GM12878 (cell line): ENCODE results near the gene RASD1. TPM values are rescaled to one million over a fixed set of nuclear protein-coding genes. Genes with fewer than 3 reads are reported as not detected.

Experiments used
- ATAC-seq: fragments of 200-7000 bp; cut with Tn5 transposase; 3 replicates; pipeline ENCODE4 v1.9.1; 2020; ENCODE audit warnings: mild to moderate bottlenecking, moderate library complexity
- BruUV-seq: library from RNA; stranded (reverse); fragments of 400-500 nt; replicated peaks from 2 replicates; lab custom pipeline; 2021; lab: Mats Ljungman, UMichigan
- CTCF ChIA-PET: fragments of 300-600 bp; sonication (Branson Sonifier 250); formaldehyde crosslinking; extraction: SDS; loops from one replicate; lab custom pipeline; 2021; ENCODE audit warnings: inconsistent platforms; lab: Yijun Ruan, JAX
- POLR2A ChIA-PET: fragments of 350-600 bp; formaldehyde crosslinking; extraction: SDS; loops from one replicate; lab custom pipeline; 2021; ENCODE audit warnings: inconsistent platforms; lab: Charles Lee
- RAD21 ChIA-PET: fragments of 300-600 bp; sonication (Branson Sonifier 250); formaldehyde crosslinking; loops from one replicate; lab custom pipeline; 2023; ENCODE audit warnings: antibody characterized with exemption; ENCODE audit not compliant: unreplicated experiment; lab: Charles Lee
- SMC1A ChIA-PET: fragments of 300-600 bp; sonication (Branson Sonifier 250); formaldehyde crosslinking; loops from one replicate; lab custom pipeline; 2023; ENCODE audit not compliant: unreplicated experiment, uncharacterized antibody; lab: Charles Lee
- DNase-seq: peaks from one replicate; pipeline ENCODE4 v3.0.0-alpha.2; 2011; ENCODE audit warnings: low read depth, low spot score
- FAIRE-seq: peaks from 3 replicates; lab custom pipeline; 2011; peaks lifted over from hg19 to GRCh38; lab: Jason Lieb, UNC
- H2AFZ ChIP-seq: 2 replicates; pipeline ENCODE4 v1.6.0; 2011; ENCODE audit warnings: low read depth, low read length, control low read depth; ENCODE audit not compliant: control insufficient read depth
- H3K27ac ChIP-seq: 2 replicates; pipeline ENCODE4 v1.5.1; 2011; ENCODE audit warnings: control low read depth; ENCODE audit not compliant: control insufficient read depth, insufficient read depth
- H3K27me3 ChIP-seq, 2 experiments: replicated peaks in 1 of 2; 2 replicates each; pipeline versions ENCODE4 v1.6.0 to v1.6.1; 2011; ENCODE audit warnings: low read length in 1 of 2; ENCODE audit not compliant: control insufficient read depth in 2 of 2, insufficient read depth in 2 of 2
- H3K36me3 ChIP-seq, 2 experiments: 2 replicates each; pipeline ENCODE4 v1.5.1; 2011; ENCODE audit warnings: low read length in 1 of 2; ENCODE audit not compliant: control insufficient read depth in 2 of 2, insufficient read depth in 2 of 2
- H3K4me1 ChIP-seq: 2 replicates; pipeline ENCODE4 v1.6.1; 2011; ENCODE audit warnings: mild to moderate bottlenecking, low read length, moderate library complexity, mixed read lengths; ENCODE audit not compliant: control insufficient read depth, insufficient read depth
- H3K4me2 ChIP-seq: 2 replicates; pipeline ENCODE4 v1.6.0; 2011; ENCODE audit warnings: control low read depth; ENCODE audit not compliant: control insufficient read depth, insufficient read depth
- H3K4me3 ChIP-seq: fragments of 200-600 bp; sonication (generic); 2 replicates; pipeline ENCODE4 v1.5.1; 2016
- H3K79me2 ChIP-seq: 2 replicates; pipeline ENCODE4 v1.6.0; 2011; ENCODE audit warnings: low read length; ENCODE audit not compliant: control insufficient read depth, insufficient read depth
- H3K9ac ChIP-seq: 2 replicates; pipeline ENCODE4 v1.8.0; 2011; ENCODE audit warnings: low read length, control low read depth, mixed read lengths; ENCODE audit not compliant: control insufficient read depth, insufficient read depth
- H3K9me3 ChIP-seq: replicated peaks from 3 replicates; pipeline ENCODE4 v1.5.1; 2011; ENCODE audit warnings: mild to moderate bottlenecking, low read length; ENCODE audit not compliant: control insufficient read depth, insufficient read depth
- H4K20me1 ChIP-seq: 2 replicates; pipeline ENCODE4 v1.6.0; 2011; ENCODE audit not compliant: control insufficient read depth, insufficient read depth
- CHD2 ChIP-seq: IDR thresholded peaks from 2 replicates; pipeline ENCODE4 v1.6.1; 2011; ENCODE audit warnings: low read depth, low read length, improper control_type of control experiment, borderline replicate concordance
- HDAC2 ChIP-seq: fragments of 200-600 bp; sonication (generic); IDR thresholded peaks from 2 replicates; pipeline ENCODE4 v1.6.1; 2017
- LARP7 ChIP-seq: fragments of 450-650 bp; IDR thresholded peaks from 2 replicates; pipeline ENCODE4 v1.6.1; 2017; ENCODE audit warnings: mild to moderate bottlenecking
- MYB ChIP-seq: fragments of 150-350 bp; IDR thresholded peaks from 2 replicates; pipeline ENCODE4 v1.6.1; 2014; ENCODE audit warnings: mild to moderate bottlenecking, low read depth, low read length, borderline replicate concordance
- NFYA ChIP-seq: IDR thresholded peaks from 2 replicates; pipeline ENCODE4 v1.6.1; 2011; ENCODE audit warnings: low read depth, mild to moderate bottlenecking, low read length, improper control_type of control experiment, borderline replicate concordance
- PBX3 ChIP-seq: IDR thresholded peaks from 2 replicates; pipeline ENCODE4 v1.6.1; 2011; ENCODE audit warnings: mild to moderate bottlenecking, low read depth, low read length, moderate library complexity; ENCODE audit not compliant: insufficient replicate concordance
- POLR2AphosphoS5 ChIP-seq: IDR thresholded peaks from 2 replicates; pipeline ENCODE4 v1.6.1; 2011; ENCODE audit warnings: mild to moderate bottlenecking, low read length, inconsistent platforms
- RBBP5 ChIP-seq: fragments of 200-600 bp; sonication (generic); conservative IDR thresholded peaks from 2 replicates; pipeline ENCODE4 v1.6.1; 2016
- RCOR1 ChIP-seq: conservative IDR thresholded peaks from 2 replicates; pipeline ENCODE4 v1.6.1; 2012; ENCODE audit warnings: low read depth, low read length, improper control_type of control experiment
- TBL1XR1 ChIP-seq: IDR thresholded peaks from 2 replicates; pipeline ENCODE4 v1.6.1; 2012; ENCODE audit warnings: low read depth, low read length, improper control_type of control experiment
- YY1 ChIP-seq: IDR thresholded peaks from 2 replicates; pipeline ENCODE4 v1.6.1; 2011; ENCODE audit warnings: low read depth, mild to moderate bottlenecking, low read length
- ZBTB4 ChIP-seq: fragments of 450-650 bp; formaldehyde crosslinking; IDR thresholded peaks from 2 replicates; pipeline ENCODE4 v1.4.0; 2022; ENCODE audit warnings: mild to moderate bottlenecking, moderate library complexity
- ZNF217 ChIP-seq: fragments of 450-650 bp; IDR thresholded peaks from 2 replicates; pipeline ENCODE4 v1.6.1; 2017; ENCODE audit warnings: antibody characterized with exemption, mild to moderate bottlenecking
- ZNF592 ChIP-seq: fragments of 450-650 bp; IDR thresholded peaks from 2 replicates; pipeline ENCODE4 v1.6.1; 2017; ENCODE audit warnings: mild to moderate bottlenecking, moderate library complexity
- WGBS: methylation state at CpG from one replicate; pipeline ENCODE4 v1.1.6; 2016; ENCODE audit warnings: low lambda C conversion rate; ENCODE audit not compliant: insufficient replicate concordance, insufficient coverage; ENCODE audit errors: missing lambda C conversion rate; 5-methylcytosine and 5-hydroxymethylcytosine counted together
- in situ Hi-C: fragments of 300-500 bp; cut with MboI; formaldehyde crosslinking; loops from 9 replicates; pipeline ENCODE4 v1.14.3; 2018; ENCODE audit warnings: mixed read lengths
- intact Hi-C: fragments of 100-400 bp; cut with micrococcal nuclease; formaldehyde crosslinking; loops from one replicate; pipeline ENCODE4 v1.14.2; 2022; ENCODE audit not compliant: unreplicated experiment
- polyA plus RNA-seq, 11 experiments: library from polyadenylated mRNA; depleted of rRNA in 4 of 11; unstranded in 6 of 11; stranded (reverse) in 5 of 11; fragments of >200 nt; fragmentation: Nextera tagmentation in 4 of 11; fragmentation: Illumina TruSeq in 1 of 11; extraction: Ambion mirVana in 4 of 11; extraction: Trizol in 1 of 11; gene quantifications; 1 replicate in 1 of 11; 2 replicates in 10 of 11; pipeline versions ENCODE4 v1.2.1 to v1.2.3, GENCODE V29; 2011 to 2016; ENCODE audit warnings: inconsistent platforms in 2 of 11, missing spikeins in 2 of 11, low read depth in 1 of 11
- total RNA-seq, 4 experiments: library from RNA; depleted of rRNA in 3 of 4; stranded (reverse); fragments of >200 nt in 3 of 4; fragmentation: Illumina TruSeq in 1 of 4; extraction: Trizol in 1 of 4; gene quantifications; 2 replicates each; pipeline versions ENCODE4 v1.2.1 to v1.2.3, GENCODE V29; 2013 to 2021

The RASD1 gene
- total and polyA plus RNA-seq, 10 of the 15 experiments (the other 5 are each of a cell fraction or from before 2014, with no cell fraction given): 0.14 to 0.33 TPM; not detected in 8

GRCh38 chr17:17511293-17511741 lies 15.1 kb upstream of the RASD1 start (continued):
- TF ChIP-seq NFYA: no peak
- no peak for TF ChIP-seq POLR2AphosphoS5
- no peak for TF ChIP-seq RBBP5
- TF ChIP-seq ZNF592: no peak
- no peak for TF ChIP-seq LARP7

- no peak overlapping the region for H3K4me3 ChIP-seq
- H3K27ac ChIP-seq: no peak overlapping the region
- SMC1A ChIA-PET: no interaction called here
- in situ Hi-C loops (no loop called here), intact Hi-C loops (no loop called here)
- ATAC-seq (no peak), FAIRE-seq (no peak), DNase-seq (no peak)
- POLR2A ChIA-PET: interaction anchor here (0.5 kb wide), 1 partner anchor 519 kb away, joined by 5 read pairs; no protein-coding TSS in a partner anchor
- BruUV-seq: no TSS peak
- CTCF ChIA-PET: interaction anchor here (0.7 to 1.2 kb wide), 2 partner anchors 13 to 58 kb away, joined by 3 to 4 read pairs; no protein-coding TSS in a partner anchor
- RAD21 ChIA-PET: no interaction called here
- H3K27me3 ChIP-seq: no peaks in the 10 kb centered on the region
- no peaks in the 10 kb centered on the region for H4K20me1 ChIP-seq
- H3K4me1 ChIP-seq: no peaks in the 10 kb centered on the region
- H3K9me3 ChIP-seq: no peaks in the 10 kb centered on the region
- H3K4me2 ChIP-seq: no peak overlapping the region
- no peak overlapping the region for H3K9ac ChIP-seq
- no peaks in the 10 kb centered on the region for H3K36me3 ChIP-seq
- WGBS: 57% methylated on average over 19 of the region's 20 CpGs
- H2AFZ ChIP-seq: no peak overlapping the region
- H3K79me2 ChIP-seq: no peaks in the 10 kb centered on the region
- TF ChIP-seq TBL1XR1 (no peak), ZNF217 (no peak), MYB (no peak), PBX3 (no peak), HDAC2 (no peak), RCOR1 (no peak), ZBTB4 (CRISPR knock-in tag) (no peak), YY1 (no peak), CHD2 (no peak)
Observed at GRCh38 chr17:17510456-17511292, 14.5 kb upstream of the RASD1 start.
